Stimulated activated CD4-positive, alpha-beta T cell treated with anti-CD3 and anti-CD28 coated beads, Interleukin-4, amount 100 ng/mL, for 1 hour (primary cell): ENCODE data around the gene NELL1.

Source experiments
- DNase-seq: peaks from one replicate; pipeline ENCODE4 v3.0.0-alpha.2; 2020

Gene NELL1

DNA sequence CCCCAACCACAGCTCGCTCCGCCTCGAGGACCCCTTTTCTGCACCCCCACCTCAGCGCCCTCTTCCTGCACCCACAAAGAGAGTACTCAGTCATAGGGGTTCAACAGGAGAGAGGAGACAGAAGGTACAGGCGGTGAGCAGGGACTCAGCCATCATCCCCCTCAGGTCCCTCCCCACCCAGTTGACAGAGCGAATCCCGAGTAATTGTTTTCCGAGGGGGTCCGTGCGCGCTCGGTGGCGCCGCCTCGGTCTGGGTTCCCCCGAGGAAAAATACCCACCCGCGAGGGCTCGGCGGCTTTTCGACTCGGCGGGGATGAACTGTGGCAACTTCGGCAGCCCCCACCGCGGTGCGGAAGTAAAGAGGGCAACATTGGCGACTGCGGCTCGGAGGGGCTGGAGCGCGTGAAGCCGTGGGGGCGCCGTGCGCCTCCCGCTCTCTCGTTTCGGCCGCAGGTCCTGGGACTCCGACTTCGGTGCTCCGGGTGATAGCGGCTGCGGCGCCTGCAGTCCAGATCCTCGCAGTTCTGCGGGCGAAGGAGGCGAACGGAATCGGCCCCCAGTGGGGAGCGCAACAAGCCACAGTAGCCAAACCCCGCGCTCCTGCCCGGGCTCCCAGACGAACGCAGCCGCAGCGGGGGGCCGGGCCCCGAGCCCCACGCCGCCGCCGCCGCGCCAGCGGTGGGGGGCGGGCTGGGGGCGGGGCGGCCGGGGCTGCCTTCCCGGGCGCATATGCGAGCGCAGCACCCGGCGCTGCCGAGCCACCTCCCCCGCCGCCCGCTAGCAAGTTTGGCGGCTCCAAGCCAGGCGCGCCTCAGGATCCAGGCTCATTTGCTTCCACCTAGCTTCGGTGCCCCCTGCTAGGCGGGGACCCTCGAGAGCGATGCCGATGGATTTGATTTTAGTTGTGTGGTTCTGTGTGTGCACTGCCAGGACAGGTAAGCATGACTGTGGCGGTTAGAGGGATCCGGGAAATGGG, at the start of gene NELL1:
TSS of gene NELL1 (plus strand) at position 743 of the 976 bp plus-strand sequence.
- DNase-seq: no peak

GRCh38 chr11:20620988-20621387, 48.4 kb upstream of the NELL1 start:
- DNase-seq: no peak

- no peak for DNase-seq
These were observed 47.7 kb upstream of the NELL1 start for GRCh38 chr11:20621679-20622078.

- no peak for DNase-seq
These were observed 46.1 kb upstream of the NELL1 start for GRCh38 chr11:20623252-20623651.

DNA sequence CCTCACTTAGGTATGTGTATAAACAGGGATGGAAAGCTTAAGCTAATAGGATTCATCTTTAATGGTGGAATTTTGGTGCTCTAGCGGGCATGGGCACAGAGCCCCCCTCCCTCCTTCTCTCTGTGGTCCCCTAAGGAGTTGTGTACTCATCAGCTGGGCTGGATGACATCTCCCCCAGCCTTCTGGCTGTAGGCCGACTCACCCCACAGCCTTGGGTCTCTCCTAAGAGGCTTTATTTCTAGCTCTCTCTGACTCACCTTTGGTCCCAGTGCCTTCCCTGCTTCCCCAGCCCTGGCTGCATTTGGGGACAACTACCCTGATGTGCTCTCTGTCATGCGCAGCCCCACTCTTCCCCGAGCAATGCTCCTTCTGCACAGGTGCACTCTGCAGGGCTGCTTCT, 43.1 kb upstream of the NELL1 start:
- DNase-seq: no peak

DNA sequence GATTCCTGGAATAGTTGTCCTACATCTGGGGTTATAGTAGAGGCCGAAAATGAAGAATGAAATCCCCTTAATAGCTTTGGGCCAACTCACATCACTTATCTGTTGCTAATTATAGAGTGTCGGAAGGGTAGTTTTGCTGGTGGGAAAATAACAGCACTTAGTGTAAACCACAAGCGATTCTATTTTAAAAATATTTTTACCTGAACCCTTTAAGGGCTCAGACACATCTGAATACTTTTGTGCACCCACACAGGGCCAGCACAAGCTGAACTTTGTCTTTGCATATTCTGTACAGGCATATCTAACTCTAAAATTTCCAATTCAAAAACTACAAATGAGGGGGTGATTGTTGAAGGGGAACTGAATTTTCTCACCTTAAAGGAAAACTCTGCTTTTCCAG, 42.4 kb upstream of the NELL1 start:
- DNase-seq: no peak

DNA sequence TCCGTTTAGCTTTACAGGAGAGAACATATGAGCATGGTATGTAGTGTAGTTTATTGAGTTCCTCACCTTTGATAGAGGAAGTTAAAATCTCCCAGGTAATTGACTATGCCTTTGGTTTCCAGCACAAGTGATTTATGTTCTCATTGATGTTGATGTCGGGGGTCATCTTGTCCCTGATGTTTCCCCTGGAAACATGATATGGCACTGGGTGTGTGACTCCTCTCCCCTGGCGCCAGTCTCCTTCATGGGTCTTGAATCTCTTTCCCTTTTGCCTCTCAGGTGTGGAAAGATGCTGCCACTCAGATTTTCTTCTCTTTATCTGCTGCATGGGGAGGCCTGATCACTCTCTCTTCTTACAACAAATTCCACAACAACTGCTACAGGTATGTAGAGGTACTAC, 41.7 kb upstream of the NELL1 start:
- no peak for DNase-seq

DNA sequence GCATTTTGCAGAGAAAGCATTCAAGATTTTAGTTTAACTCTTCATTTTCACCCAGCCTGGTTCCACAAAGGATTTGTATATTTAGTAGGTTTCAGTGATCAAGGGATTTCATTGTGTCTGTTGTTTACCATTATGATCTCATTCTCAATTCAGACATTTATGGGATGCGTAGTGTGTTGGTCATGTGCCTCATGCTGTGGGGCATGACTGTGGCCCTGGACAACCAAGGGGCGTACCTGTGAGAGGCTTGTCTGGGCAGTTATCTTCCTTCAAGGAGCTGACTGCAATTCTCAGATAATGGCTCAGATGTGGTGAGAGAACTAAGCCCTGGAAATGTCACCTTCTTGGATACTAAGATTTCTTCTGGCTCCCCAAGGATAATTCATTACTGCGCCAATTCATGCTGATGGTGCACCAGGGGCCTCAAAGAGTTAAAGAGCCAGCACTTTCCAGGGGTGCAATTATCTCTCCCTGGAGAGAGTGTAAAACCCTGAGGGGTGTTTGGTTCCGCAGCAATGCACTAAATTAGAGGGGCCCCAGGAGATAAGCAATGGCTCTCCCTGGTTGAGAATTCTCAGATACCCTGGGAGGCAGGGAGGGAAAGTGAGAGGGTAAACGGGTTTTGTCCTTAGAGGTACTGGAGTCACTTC, 37.7 kb upstream of the NELL1 start:
- no peak for DNase-seq

- no peak for DNase-seq
These were observed 37.2 kb upstream of the NELL1 start for GRCh38 chr11:20632169-20632532.

- no peak for DNase-seq
These were observed 35.3 kb upstream of the NELL1 start for GRCh38 chr11:20634044-20634443.

DNA sequence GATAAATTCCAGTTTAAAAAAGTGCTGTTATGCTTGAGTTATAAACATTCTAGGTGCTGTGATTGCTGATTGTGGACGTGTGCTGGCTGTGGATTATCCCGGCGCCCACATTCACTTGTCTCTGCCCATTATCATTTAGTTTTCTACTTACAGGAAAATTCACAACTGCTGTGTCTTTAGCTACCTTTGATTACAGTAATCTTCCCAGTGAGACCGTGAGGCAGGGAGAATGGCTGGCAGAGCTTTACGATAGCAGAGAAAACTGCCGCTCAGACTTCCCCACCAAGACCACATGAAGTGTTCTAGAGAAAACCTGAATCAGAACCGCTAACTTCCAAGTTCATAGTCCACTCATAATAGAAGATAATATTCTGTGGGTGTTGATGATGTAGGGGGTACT, 34.6 kb upstream of the NELL1 start:
- DNase-seq: no peak

GRCh38 chr11:20638074-20638473, 31.3 kb upstream of the NELL1 start:
- DNase-seq: no peak

DNA sequence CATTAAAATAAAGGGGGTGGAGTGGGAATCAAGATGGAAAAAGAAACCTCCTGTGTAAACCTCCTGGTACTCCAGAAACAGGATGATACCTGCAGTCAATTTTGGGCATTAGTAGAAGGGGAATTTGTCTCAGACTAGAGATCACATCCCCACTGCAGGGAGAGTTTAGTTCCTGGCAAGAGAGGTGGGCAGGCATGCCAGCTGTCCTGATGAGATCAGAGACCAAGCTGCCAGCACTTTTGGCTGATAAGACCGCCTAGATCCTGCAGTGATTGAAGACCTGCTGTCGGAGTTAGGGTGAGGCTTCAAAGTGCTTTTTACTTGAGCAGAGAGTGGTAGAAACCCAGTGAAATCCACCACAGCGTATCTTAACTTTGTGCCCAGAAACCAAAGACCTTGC, 29.7 kb upstream of the NELL1 start:
- DNase-seq: no peak

DNA sequence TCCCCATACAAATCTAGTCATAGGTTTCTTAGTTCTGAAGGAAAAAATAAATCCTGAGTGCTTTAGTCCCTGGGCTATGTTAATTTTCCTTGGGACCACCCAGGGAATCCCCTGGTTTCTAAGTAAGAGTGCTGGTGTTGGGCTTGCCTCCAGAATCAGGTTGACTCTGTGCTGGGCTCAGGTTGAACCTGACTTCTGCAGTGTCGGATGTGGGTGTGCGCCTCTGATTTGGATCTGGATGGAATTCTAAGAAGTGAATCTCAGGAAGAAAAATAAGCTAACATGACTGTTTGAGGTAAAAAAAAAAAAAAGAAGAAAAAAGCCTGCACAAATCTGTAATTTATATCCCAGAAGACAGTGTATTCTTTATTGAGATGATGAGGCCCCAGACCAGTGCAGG, 29.0 kb upstream of the NELL1 start:
- no peak for DNase-seq

DNA sequence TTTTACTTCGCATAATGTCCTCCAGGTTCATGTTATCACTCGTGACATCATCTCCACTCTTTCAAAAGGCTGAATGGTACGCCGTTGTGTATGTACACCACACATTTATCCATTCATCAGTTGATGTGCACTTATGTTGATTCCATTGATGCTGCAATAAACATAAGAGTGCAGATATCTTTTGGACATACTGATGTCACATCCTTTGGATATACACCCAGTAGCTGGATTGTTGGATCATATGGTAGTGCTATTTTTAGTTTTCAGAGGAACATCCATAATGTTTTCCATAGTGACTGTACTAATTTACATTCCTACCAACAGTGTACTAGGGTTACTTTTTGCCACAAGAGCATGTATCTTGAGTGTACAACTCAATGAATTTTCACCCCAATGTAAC, 25.0 kb upstream of the NELL1 start:
- no peak for DNase-seq

- DNase-seq: no peak
These were observed 21.3 kb upstream of the NELL1 start for GRCh38 chr11:20647976-20648565.

DNA sequence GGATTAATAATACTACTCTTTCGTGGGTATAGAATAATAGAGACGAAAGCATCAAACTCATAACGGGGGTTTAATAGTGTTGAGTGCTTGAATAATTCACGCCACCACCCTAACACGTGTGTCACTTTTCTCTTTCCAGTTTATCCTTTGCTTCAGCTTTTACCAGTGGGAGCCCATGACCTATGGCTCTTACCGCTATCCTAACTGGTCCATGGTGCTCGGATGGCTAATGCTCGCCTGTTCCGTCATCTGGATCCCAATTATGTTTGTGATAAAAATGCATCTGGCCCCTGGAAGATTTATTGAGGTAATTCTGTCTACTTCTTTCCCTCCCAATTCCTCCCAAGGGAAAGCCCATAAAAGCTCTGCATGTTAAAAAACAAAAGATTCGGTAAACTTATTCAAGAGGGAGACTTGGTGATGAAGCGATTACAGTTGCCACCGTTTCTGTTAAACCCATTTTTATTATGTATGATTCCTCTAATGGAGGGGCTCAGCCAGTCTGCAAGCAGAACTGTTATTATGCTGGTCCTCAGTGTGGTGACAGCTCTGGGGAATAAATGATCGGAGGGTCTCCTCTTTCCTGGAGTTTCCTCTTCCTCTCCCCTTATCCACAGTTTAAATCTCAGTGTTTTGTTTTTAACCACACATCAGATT, 17.1 kb upstream of the NELL1 start:
- DNase-seq: no peak

- DNase-seq: no peak
These were observed 15.3 kb upstream of the NELL1 start for GRCh38 chr11:20654038-20654437.

DNA sequence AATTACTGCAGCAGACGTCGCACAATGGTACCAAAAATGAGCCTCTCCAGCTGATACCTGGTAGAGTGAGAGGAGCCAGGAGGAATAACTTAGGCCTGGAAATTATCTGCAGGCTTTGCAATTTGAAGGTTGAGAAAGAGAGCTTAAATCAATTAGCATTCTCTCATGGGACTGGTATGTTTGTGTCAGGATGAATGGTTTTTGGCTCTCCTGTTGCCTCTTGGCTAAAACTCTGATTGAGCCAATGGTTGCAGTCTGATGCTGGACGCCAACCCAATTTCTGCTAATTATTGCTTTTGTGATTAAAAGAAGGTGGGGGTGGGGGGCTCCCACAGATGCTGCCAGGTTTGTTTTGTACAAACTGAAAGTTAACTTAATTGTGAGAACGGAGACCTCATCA, 12.5 kb upstream of the NELL1 start:
- DNase-seq: no peak

DNA sequence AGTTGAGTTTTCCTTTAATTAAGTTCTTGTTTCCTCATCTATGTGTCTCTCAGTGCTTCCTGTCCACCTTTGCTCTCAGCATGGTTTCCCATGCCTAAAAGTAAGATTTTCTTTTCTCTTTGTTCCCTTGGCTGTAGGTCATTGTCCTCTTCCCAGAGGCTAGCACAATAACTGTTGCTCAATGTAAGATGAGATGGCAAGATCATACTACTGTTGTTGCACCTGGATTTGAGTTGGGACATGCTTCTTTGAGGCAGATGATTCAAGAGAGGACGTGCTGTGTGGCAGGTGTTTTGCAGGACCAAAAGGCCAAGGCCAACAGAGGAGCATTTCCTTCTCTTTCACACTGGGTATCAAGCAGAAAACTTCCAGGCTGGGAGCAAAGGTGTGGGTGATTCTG, 11.3 kb upstream of the NELL1 start:
- no peak for DNase-seq

- DNase-seq: no peak
These were observed 7.9 kb upstream of the NELL1 start for GRCh38 chr11:20661445-20661844.

GRCh38 chr11:20661850-20662249, 7.5 kb upstream of the NELL1 start:
- DNase-seq: no peak

GRCh38 chr11:20668131-20668809, 1.1 kb upstream of the NELL1 start:
- no peak for DNase-seq
